Liver (tissue), 9 donors: Measurements from ENCODE around the gene ADAMTS19. TPM values are rescaled to one million over a fixed set of nuclear protein-coding genes. Genes with fewer than 3 reads are reported as not detected.

Experiments used
- DNase-seq: peaks from one replicate; pipeline ENCODE4 v3.0.0-alpha.2; 2017; ENCODE audit warnings: low spot score
- H3K27ac ChIP-seq, 2 donors: one replicate each; pipeline ENCODE4 v1.7.0; 2013; ENCODE audit warnings: inconsistent platforms in 2 of 2, low read length in 2 of 2, control low read depth in 1 of 2, low read depth in 1 of 2, mild to moderate bottlenecking in 1 of 2
- H3K27me3 ChIP-seq, 4 donors: one replicate each; pipeline versions ENCODE4 v1.6.1 to v1.7.0; 2013; ENCODE audit warnings: low read length in 3 of 4, inconsistent platforms in 1 of 4, mild to moderate bottlenecking in 1 of 4, moderate library complexity in 1 of 4; ENCODE audit not compliant: control insufficient read depth in 4 of 4, insufficient read depth in 4 of 4
- H3K36me3 ChIP-seq, 4 donors: one replicate each; pipeline versions ENCODE4 v1.6.1 to v1.7.0; 2013; ENCODE audit warnings: low read length in 3 of 4, mild to moderate bottlenecking in 3 of 4, low read depth in 1 of 4, moderate library complexity in 1 of 4; ENCODE audit not compliant: control insufficient read depth in 4 of 4, insufficient read depth in 3 of 4
- H3K4me1 ChIP-seq, 4 donors: one replicate each; pipeline versions ENCODE4 v1.6.1 to v1.7.0; 2013; ENCODE audit warnings: low read length in 3 of 4, mild to moderate bottlenecking in 3 of 4, moderate library complexity in 1 of 4; ENCODE audit not compliant: control insufficient read depth in 4 of 4, insufficient read depth in 4 of 4
- H3K4me3 ChIP-seq, 3 donors: one replicate each; pipeline versions ENCODE4 v1.6.1 to v1.7.0; 2013; ENCODE audit warnings: low read length in 3 of 3, control low read depth in 1 of 3, low read depth in 1 of 3, mild to moderate bottlenecking in 1 of 3
- H3K9ac ChIP-seq, 2 donors: one replicate each; pipeline ENCODE4 v1.7.0; 2013; ENCODE audit warnings: low read length in 2 of 2, mild to moderate bottlenecking in 2 of 2, moderate library complexity in 2 of 2, control low read depth in 1 of 2, low read depth in 1 of 2
- H3K9me3 ChIP-seq, 4 donors: one replicate each; pipeline versions ENCODE4 v1.6.1 to v1.7.0; 2013; ENCODE audit warnings: low read length in 3 of 4; ENCODE audit not compliant: control insufficient read depth in 4 of 4
- ATF3 ChIP-seq: IDR thresholded peaks from 2 replicates; pipeline ENCODE4 v1.6.1; 2016; ENCODE audit warnings: antibody characterized with exemption
- CTCF ChIP-seq: fragments of 150-350 bp; IDR thresholded peaks from 2 replicates; pipeline ENCODE4 v1.5.1; 2017; ENCODE audit warnings: improper control_type of control experiment, low read depth, low read length; ENCODE audit not compliant: missing input control
- EGR1 ChIP-seq, 2 donors: IDR thresholded peaks; 2 replicates each; pipeline ENCODE4 v1.6.1; 2016 to 2018; ENCODE audit warnings: antibody characterized with exemption in 2 of 2, low read depth in 2 of 2
- FOXA1 ChIP-seq: IDR thresholded peaks from 2 replicates; pipeline ENCODE4 v1.6.1; 2016; ENCODE audit warnings: antibody characterized with exemption
- FOXA2 ChIP-seq: IDR thresholded peaks from 2 replicates; pipeline ENCODE4 v1.6.1; 2016; ENCODE audit warnings: antibody characterized with exemption
- GABPA ChIP-seq, 2 donors: IDR thresholded peaks in 1 of 2; conservative IDR thresholded peaks in 1 of 2; 2 replicates each; pipeline ENCODE4 v1.6.1; 2016; ENCODE audit warnings: antibody characterized with exemption in 2 of 2, mild to moderate bottlenecking in 1 of 2, moderate library complexity in 1 of 2
- HNF4A ChIP-seq, 2 donors: conservative IDR thresholded peaks; 2 replicates each; pipeline ENCODE4 v1.6.1; 2016; ENCODE audit warnings: antibody characterized with exemption in 2 of 2, mild to moderate bottlenecking in 2 of 2
- HNF4G ChIP-seq: IDR thresholded peaks from 2 replicates; pipeline ENCODE4 v1.6.1; 2016; ENCODE audit warnings: antibody characterized with exemption
- JUND ChIP-seq, 2 donors: IDR thresholded peaks; 2 replicates each; pipeline ENCODE4 v1.6.1; 2016; ENCODE audit warnings: antibody characterized with exemption in 2 of 2
- NR2F2 ChIP-seq: IDR thresholded peaks from 2 replicates; pipeline ENCODE4 v1.6.1; 2016; ENCODE audit warnings: antibody characterized with exemption
- RAD21 ChIP-seq, 2 donors: IDR thresholded peaks; 2 replicates each; pipeline ENCODE4 v1.6.1; 2016; ENCODE audit warnings: antibody characterized with exemption in 2 of 2, mild to moderate bottlenecking in 2 of 2
- REST ChIP-seq: IDR thresholded peaks from 2 replicates; pipeline ENCODE4 v1.6.1; 2016; ENCODE audit warnings: antibody characterized with exemption, mild to moderate bottlenecking
- RXRA ChIP-seq, 2 donors: IDR thresholded peaks; 2 replicates each; pipeline ENCODE4 v1.6.1; 2017 to 2018; ENCODE audit warnings: antibody characterized with exemption in 2 of 2, mild to moderate bottlenecking in 1 of 2
- SP1 ChIP-seq: IDR thresholded peaks from 2 replicates; pipeline ENCODE4 v1.6.1; 2018; ENCODE audit warnings: antibody characterized with exemption, mild to moderate bottlenecking
- TAF1 ChIP-seq: conservative IDR thresholded peaks from 2 replicates; pipeline ENCODE4 v1.6.1; 2016; ENCODE audit warnings: antibody characterized with exemption, mild to moderate bottlenecking
- YY1 ChIP-seq: IDR thresholded peaks from 2 replicates; pipeline ENCODE4 v1.6.1; 2016; ENCODE audit warnings: antibody characterized with exemption, mild to moderate bottlenecking
- ZBTB33 ChIP-seq: IDR thresholded peaks from 2 replicates; pipeline ENCODE4 v1.6.1; 2016; ENCODE audit warnings: antibody characterized with exemption
- WGBS: extraction: QIAGEN DNeasy Blood & Tissue Kit; methylation state at CpG from one replicate; pipeline ENCODE4 v1.1.7; 2013; 5-methylcytosine and 5-hydroxymethylcytosine counted together
- polyA plus RNA-seq, 2 donors: library from polyadenylated mRNA; stranded (reverse) in 1 of 2; unstranded in 1 of 2; fragments of 200-250 nt in 1 of 2; fragments of >200 nt in 1 of 2; fragmentation: Nextera tagmentation in 1 of 2; extraction: Ambion mirVana in 1 of 2; gene quantifications; one replicate each; pipeline versions ENCODE4 v1.2.1 to v1.2.3, GENCODE V29; 2013 to 2015
- total RNA-seq, 2 donors: library from RNA; depleted of rRNA; stranded (reverse); fragments of >200 nt; gene quantifications; one replicate each; pipeline ENCODE4 v1.2.3, GENCODE V29; 2014
- TF ChIP-seq, protein P1 (sequence below): IDR thresholded peaks from 2 replicates; pipeline ENCODE4 v1.6.1; 2016; ENCODE audit warnings: antibody characterized with exemption
- donor health status: healthy.
- donor health status: healthy.
- donor health status: healthy.
- donor health status: healthy.
- donor health status: healthy.

The ADAMTS19 gene
- total and polyA plus RNA-seq, 4 donors, result 0.09 TPM; not detected in 3

- no peak for DNase-seq
- no peak overlapping the region for H3K9ac ChIP-seq
- no peaks in the 10 kb centered on the region for H3K27me3 ChIP-seq
- no peaks in the 10 kb centered on the region for H3K9me3 ChIP-seq
- 53% methylated on average over 3 of the region's 3 CpGs for WGBS
- TF ChIP-seq YY1, result no peak
- no peak for TF ChIP-seq JUND (IDR thresholded peaks at IDR 0.05)
- TF ChIP-seq ZBTB33, result no peak
- no peak for TF ChIP-seq HNF4A (conservative IDR thresholded peaks at IDR 0.05)
- TF ChIP-seq FOXA1, result no peak
- TF ChIP-seq CTCF, result no peak
- no peak for TF ChIP-seq REST
- no peak for TF ChIP-seq RAD21 (IDR thresholded peaks at IDR 0.05)
- no peak for TF ChIP-seq NR2F2
- TF ChIP-seq SP1, result no peak
- no peak for TF ChIP-seq FOXA2
- no peak for TF ChIP-seq HNF4G
- no peak for TF ChIP-seq RXRA (IDR thresholded peaks at IDR 0.05)
- no peak for TF ChIP-seq GABPA (IDR thresholded peaks at IDR 0.05 in 1 of 2, conservative IDR thresholded peaks at IDR 0.05 in 1 of 2)
- TF ChIP-seq TAF1, result no peak
- no peak for TF ChIP-seq EGR1 (IDR thresholded peaks at IDR 0.05; ENCODE audit: low read depth in 2 of 2)
- TF ChIP-seq, protein P1, sequence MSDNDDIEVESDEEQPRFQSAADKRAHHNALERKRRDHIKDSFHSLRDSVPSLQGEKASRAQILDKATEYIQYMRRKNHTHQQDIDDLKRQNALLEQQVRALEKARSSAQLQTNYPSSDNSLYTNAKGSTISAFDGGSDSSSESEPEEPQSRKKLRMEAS, result no peak
- TF ChIP-seq ATF3, result no peak
- H3K27ac ChIP-seq, result no peak overlapping the region
- H3K36me3 ChIP-seq, result no peaks in the 10 kb centered on the region
- no peak overlapping the region for H3K4me3 ChIP-seq
- H3K4me1 ChIP-seq, result no peaks in the 10 kb centered on the region
These were observed 131.5 kb downstream of the ADAMTS19 start for GRCh38 chr5:129591508-129592160.
